ENCODE results near the gene DPF3. TPM values are rescaled to one million over a fixed set of nuclear protein-coding genes. Genes with fewer than 3 reads are reported as not detected.

Gene DPF3
- total and polyA plus RNA-seq, 2 donors from 2014 or later: 2.3 to 2.8 TPM

DNA sequence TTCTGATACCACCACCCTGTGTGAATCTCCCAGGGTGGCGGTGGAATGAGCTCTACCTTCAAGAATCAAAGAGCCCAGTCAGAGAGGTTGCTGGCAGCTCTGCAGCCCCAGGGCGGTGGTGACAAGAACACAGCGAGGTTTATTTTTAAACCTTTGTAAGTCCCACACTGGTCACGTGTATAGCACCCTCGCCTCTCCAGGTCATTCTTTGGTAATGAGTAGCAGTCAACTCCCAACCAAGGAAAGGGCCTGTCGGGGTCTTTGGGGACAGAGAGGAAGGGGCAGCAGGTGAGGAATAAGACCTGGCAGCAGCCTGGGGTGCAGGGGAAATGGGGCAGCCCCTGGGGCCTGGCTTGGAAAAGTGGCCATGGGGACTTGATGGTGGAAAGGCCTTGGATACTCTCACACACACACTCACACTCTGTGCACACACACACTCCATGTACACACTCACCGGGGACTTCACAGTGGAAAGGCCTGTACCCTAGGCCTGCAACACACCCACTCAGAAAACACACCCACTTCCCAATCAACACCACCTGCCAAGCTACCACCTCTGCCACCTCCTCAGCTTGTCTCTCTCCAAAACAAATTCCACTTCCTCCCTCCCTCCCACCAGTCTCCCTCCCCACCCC is 178.6 kb downstream of the DPF3 start:
- FAIRE-seq: no peak
- Histone ChIP-seq H3K9me3 (ENCODE audit: control insufficient read depth in 2 of 3, insufficient read depth in 1 of 3, low read length in 3 of 3) (no peaks in the 10 kb centered on the region), H3K9ac (ENCODE audit: low read length in 3 of 3) (peak overlapping the region in 1 of 3 donors; percentile 12), H3K4me3 (ENCODE audit: low read length in 3 of 3) (no peak overlapping the region), H3K27me3 (ENCODE audit: control insufficient read depth, insufficient read depth, low read length) (no peaks in the 10 kb centered on the region), H3K36me3 (ENCODE audit: control insufficient read depth in 2 of 3, insufficient read depth in 3 of 3, low read length in 3 of 3) (no peaks in the 10 kb centered on the region), H3K27ac (ENCODE audit: low read depth in 2 of 2, low read length in 2 of 2) (peak overlapping the region; percentile 21 to 49), H3K4me1 (ENCODE audit: control insufficient read depth in 2 of 3, insufficient read depth in 2 of 3, low read depth in 1 of 3, low read length in 3 of 3) (peaks cover 0 to 16% (median 15%) of the 10 kb centered on the region in 3 donors)
- no peak for DNase-seq
- TF ChIP-seq, protein P1, sequence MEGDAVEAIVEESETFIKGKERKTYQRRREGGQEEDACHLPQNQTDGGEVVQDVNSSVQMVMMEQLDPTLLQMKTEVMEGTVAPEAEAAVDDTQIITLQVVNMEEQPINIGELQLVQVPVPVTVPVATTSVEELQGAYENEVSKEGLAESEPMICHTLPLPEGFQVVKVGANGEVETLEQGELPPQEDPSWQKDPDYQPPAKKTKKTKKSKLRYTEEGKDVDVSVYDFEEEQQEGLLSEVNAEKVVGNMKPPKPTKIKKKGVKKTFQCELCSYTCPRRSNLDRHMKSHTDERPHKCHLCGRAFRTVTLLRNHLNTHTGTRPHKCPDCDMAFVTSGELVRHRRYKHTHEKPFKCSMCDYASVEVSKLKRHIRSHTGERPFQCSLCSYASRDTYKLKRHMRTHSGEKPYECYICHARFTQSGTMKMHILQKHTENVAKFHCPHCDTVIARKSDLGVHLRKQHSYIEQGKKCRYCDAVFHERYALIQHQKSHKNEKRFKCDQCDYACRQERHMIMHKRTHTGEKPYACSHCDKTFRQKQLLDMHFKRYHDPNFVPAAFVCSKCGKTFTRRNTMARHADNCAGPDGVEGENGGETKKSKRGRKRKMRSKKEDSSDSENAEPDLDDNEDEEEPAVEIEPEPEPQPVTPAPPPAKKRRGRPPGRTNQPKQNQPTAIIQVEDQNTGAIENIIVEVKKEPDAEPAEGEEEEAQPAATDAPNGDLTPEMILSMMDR (IDR thresholded peaks at IDR 0.05; ENCODE audit: borderline replicate concordance, extremely low read depth, insufficient read depth): no peak
- intact Hi-C loops (cut with DNase I): no loop called here

DNA sequence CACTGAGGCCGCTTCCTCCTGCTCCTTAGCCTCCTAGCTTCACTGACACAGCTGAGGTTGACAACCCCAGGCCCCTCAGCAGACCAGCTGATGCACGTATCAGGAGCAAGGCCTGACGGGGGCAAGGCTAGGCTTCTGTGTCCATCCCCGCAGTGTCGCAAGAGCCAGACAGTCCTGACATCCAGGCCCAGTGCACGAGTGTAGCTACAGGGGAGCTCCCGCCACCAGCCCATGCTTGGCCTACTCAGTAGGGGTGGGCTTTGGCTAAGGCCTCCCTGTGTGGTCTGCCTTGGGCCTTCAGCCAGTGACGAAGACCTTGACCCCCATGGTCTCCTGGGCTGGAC is 179.1 kb downstream of the DPF3 start:
- H3K4me3 ChIP-seq (ENCODE audit: low read length in 3 of 3): no peak overlapping the region
- H3K4me1 ChIP-seq (ENCODE audit: control insufficient read depth in 2 of 3, insufficient read depth in 2 of 3, low read depth in 1 of 3, low read length in 3 of 3): peaks cover 0 to 16% (median 15%) of the 10 kb centered on the region in 3 donors
- H3K27me3 ChIP-seq (ENCODE audit: control insufficient read depth, insufficient read depth, low read length): no peaks in the 10 kb centered on the region
- no peak for DNase-seq
- FAIRE-seq: no peak
- H3K36me3 ChIP-seq (ENCODE audit: control insufficient read depth in 2 of 3, insufficient read depth in 3 of 3, low read length in 3 of 3): no peaks in the 10 kb centered on the region
- peak overlapping the region; percentile 10 to 49 for H3K27ac ChIP-seq (ENCODE audit: low read depth in 2 of 2, low read length in 2 of 2)
- H3K9me3 ChIP-seq (ENCODE audit: control insufficient read depth in 2 of 3, insufficient read depth in 1 of 3, low read length in 3 of 3): no peaks in the 10 kb centered on the region
- intact Hi-C loops (cut with DNase I): no loop called here
- H3K9ac ChIP-seq (ENCODE audit: low read length in 3 of 3): peak overlapping the region in 1 of 3 donors; percentile 12
- TF ChIP-seq, protein P1 (IDR thresholded peaks at IDR 0.05; ENCODE audit: borderline replicate concordance, extremely low read depth, insufficient read depth): no peak

- Histone ChIP-seq H3K9ac (ENCODE audit: low read length in 3 of 3) (no peak overlapping the region), H3K4me3 (ENCODE audit: low read length in 3 of 3) (no peak overlapping the region), H3K27me3 (ENCODE audit: control insufficient read depth, insufficient read depth, low read length) (no peaks in the 10 kb centered on the region), H3K36me3 (ENCODE audit: control insufficient read depth in 2 of 3, insufficient read depth in 3 of 3, low read length in 3 of 3) (no peaks in the 10 kb centered on the region), H3K27ac (ENCODE audit: low read depth in 2 of 2, low read length in 2 of 2) (no peak overlapping the region), H3K4me1 (ENCODE audit: control insufficient read depth in 2 of 3, insufficient read depth in 2 of 3, low read depth in 1 of 3, low read length in 3 of 3) (peaks cover 0 to 16% (median 15%) of the 10 kb centered on the region in 3 donors), H3K9me3 (ENCODE audit: control insufficient read depth in 2 of 3, insufficient read depth in 1 of 3, low read length in 3 of 3) (no peaks in the 10 kb centered on the region)
- intact Hi-C loops (cut with DNase I): no loop called here
- TF ChIP-seq, protein P1 (IDR thresholded peaks at IDR 0.05; ENCODE audit: borderline replicate concordance, extremely low read depth, insufficient read depth): no peak
- FAIRE-seq (no peak), DNase-seq (no peak)
These were observed 179.8 kb downstream of the DPF3 start for GRCh38 chr14:72714094-72714493.

GRCh38 chr14:72711936-72712335 is 182.0 kb downstream of the DPF3 start:
- Histone ChIP-seq H3K9ac (ENCODE audit: low read length in 3 of 3) (no peak overlapping the region), H3K4me1 (ENCODE audit: control insufficient read depth in 2 of 3, insufficient read depth in 2 of 3, low read depth in 1 of 3, low read length in 3 of 3) (peaks cover 0 to 16% (median 15%) of the 10 kb centered on the region in 3 donors), H3K9me3 (ENCODE audit: control insufficient read depth in 2 of 3, insufficient read depth in 1 of 3, low read length in 3 of 3) (no peaks in the 10 kb centered on the region), H3K4me3 (ENCODE audit: low read length in 3 of 3) (no peak overlapping the region), H3K36me3 (ENCODE audit: control insufficient read depth in 2 of 3, insufficient read depth in 3 of 3, low read length in 3 of 3) (no peaks in the 10 kb centered on the region), H3K27ac (ENCODE audit: low read depth in 2 of 2, low read length in 2 of 2) (no peak overlapping the region), H3K27me3 (ENCODE audit: control insufficient read depth, insufficient read depth, low read length) (no peaks in the 10 kb centered on the region)
- no peak for DNase-seq
- intact Hi-C loops (cut with DNase I): no loop called here
- TF ChIP-seq, protein P1 (IDR thresholded peaks at IDR 0.05; ENCODE audit: borderline replicate concordance, extremely low read depth, insufficient read depth): no peak
- FAIRE-seq: no peak
